BLaER1 treated with 17β-estradiol and CSF1 and Interleukin-3, amounts not matched to agents 10 nM and 100 nM (cell line): Measurements from ENCODE around the gene LDB2.

Experiments used
- H3K27ac ChIP-seq, 11 experiments: shearing (Covaris generic); formaldehyde crosslinking; 2 replicates each; pipeline ENCODE4 v1.8.1; 2022
- H3K27me3 ChIP-seq, 11 experiments: shearing (Covaris generic); formaldehyde crosslinking; 2 replicates each; pipeline ENCODE4 v1.8.1; 2022
- H3K36me3 ChIP-seq, 11 experiments: shearing (Covaris generic); formaldehyde crosslinking; 2 replicates each; pipeline ENCODE4 v1.8.1; 2022
- H3K4me1 ChIP-seq, 10 experiments: shearing (Covaris generic); formaldehyde crosslinking; 2 replicates each; pipeline ENCODE4 v1.8.1; 2022
- H3K4me2 ChIP-seq, 11 experiments: shearing (Covaris generic); formaldehyde crosslinking; 2 replicates each; pipeline ENCODE4 v1.8.1; 2022
- H3K4me3 ChIP-seq, 10 experiments: shearing (Covaris generic); formaldehyde crosslinking; 2 replicates each; pipeline ENCODE4 v1.8.1; 2022
- H3K9ac ChIP-seq, 11 experiments: shearing (Covaris generic); formaldehyde crosslinking; 2 replicates each; pipeline ENCODE4 v1.8.1; 2022
- H3K9me3 ChIP-seq, 11 experiments: shearing (Covaris generic); formaldehyde crosslinking; replicated peaks in 1 of 11; 2 replicates each; pipeline ENCODE4 v1.8.1; 2022
- H4K20me1 ChIP-seq, 11 experiments: shearing (Covaris generic); formaldehyde crosslinking; 2 replicates each; pipeline ENCODE4 v1.8.1; 2022
- Cebpa-rat ChIP-seq, 11 experiments: shearing (Covaris generic); IDR thresholded peaks; 2 replicates each; pipeline ENCODE4 v1.8.1; 2022

Gene LDB2

DNA sequence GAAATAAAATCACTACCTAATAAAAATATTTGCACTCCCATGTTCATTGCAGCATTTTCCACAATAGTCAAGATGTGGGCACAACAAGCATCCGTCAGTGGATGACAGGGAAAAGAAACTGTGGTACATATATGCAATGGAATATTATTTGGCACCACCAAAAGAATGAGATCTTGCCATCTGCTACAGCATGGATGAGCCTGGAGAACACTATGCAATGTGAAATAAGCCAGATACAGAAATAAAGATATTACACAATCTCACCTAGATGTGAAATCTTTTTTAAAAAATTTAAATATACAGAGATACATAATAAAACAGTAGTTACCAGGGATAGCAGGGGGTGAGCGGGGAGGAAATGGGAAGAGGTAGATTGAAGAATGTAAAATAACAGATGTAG is 44.8 kb downstream of the LDB2 start:
- H4K20me1 ChIP-seq = no peaks in the 10 kb centered on the region
- H3K9me3 ChIP-seq = no peaks in the 10 kb centered on the region
- no peaks in the 10 kb centered on the region for H3K36me3 ChIP-seq
- H3K4me2 ChIP-seq = no peak overlapping the region
- no peaks in the 10 kb centered on the region for H3K27me3 ChIP-seq
- no peaks in the 10 kb centered on the region for H3K4me1 ChIP-seq
- no peak overlapping the region for H3K4me3 ChIP-seq
- H3K9ac ChIP-seq = no peak overlapping the region
- no peak overlapping the region for H3K27ac ChIP-seq
- 0 out of 22 replicates have a peak, but pooled peaks of 1 of the 11 experiments have one; percentile 9 for TF ChIP-seq Cebpa-rat (IDR thresholded peaks at IDR 0.05)

DNA sequence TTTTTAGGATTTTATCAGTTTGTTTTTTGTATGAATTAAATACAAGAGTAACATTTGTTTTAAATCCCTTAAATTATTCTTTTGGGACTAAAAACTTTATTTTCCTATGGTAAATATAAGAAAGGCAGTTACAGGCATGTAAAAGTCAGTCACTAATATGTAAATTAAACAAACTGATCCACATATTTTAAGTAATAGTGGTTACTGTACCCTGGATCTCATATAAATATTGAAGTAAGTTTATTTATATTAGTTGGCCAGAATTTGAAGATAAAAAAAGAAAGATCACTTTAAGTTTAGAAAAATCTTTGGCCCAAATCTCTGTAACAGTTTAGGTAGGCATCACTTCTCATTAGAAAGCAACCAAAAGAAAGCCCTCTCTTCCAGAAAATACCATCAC is 45.8 kb downstream of the LDB2 start:
- H4K20me1 ChIP-seq = no peaks in the 10 kb centered on the region
- no peak for TF ChIP-seq Cebpa-rat (IDR thresholded peaks at IDR 0.05)
- no peaks in the 10 kb centered on the region for H3K27me3 ChIP-seq
- no peaks in the 10 kb centered on the region for H3K36me3 ChIP-seq
- no peak overlapping the region for H3K9ac ChIP-seq
- no peaks in the 10 kb centered on the region for H3K9me3 ChIP-seq
- H3K27ac ChIP-seq = no peak overlapping the region
- no peak overlapping the region for H3K4me3 ChIP-seq
- H3K4me2 ChIP-seq = no peak overlapping the region
- no peaks in the 10 kb centered on the region for H3K4me1 ChIP-seq

DNA sequence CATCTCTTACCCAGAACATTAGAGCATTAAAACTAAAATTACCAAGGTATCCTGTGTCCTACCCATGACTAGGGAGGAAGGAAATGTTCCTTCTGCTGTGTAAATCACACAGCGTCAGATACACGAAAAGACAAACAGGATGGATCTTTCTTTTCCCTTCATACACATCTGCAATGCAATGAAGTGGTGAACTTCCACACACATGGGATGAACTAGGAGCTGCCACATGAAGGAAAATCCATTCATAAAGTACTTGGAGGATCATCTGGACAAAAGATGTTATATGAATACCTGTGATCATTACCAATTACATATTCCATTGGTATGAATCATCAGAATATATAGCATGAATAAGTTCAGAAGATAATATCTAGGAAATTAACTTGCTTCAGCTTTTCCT is 46.2 kb downstream of the LDB2 start:
- H3K27me3 ChIP-seq = no peaks in the 10 kb centered on the region
- no peak overlapping the region for H3K4me2 ChIP-seq
- H3K27ac ChIP-seq = no peak overlapping the region
- H3K4me3 ChIP-seq = no peak overlapping the region
- H4K20me1 ChIP-seq = no peaks in the 10 kb centered on the region
- H3K9ac ChIP-seq = no peak overlapping the region
- no peaks in the 10 kb centered on the region for H3K36me3 ChIP-seq
- TF ChIP-seq Cebpa-rat (IDR thresholded peaks at IDR 0.05) = no peak
- no peaks in the 10 kb centered on the region for H3K9me3 ChIP-seq
- no peaks in the 10 kb centered on the region for H3K4me1 ChIP-seq

DNA sequence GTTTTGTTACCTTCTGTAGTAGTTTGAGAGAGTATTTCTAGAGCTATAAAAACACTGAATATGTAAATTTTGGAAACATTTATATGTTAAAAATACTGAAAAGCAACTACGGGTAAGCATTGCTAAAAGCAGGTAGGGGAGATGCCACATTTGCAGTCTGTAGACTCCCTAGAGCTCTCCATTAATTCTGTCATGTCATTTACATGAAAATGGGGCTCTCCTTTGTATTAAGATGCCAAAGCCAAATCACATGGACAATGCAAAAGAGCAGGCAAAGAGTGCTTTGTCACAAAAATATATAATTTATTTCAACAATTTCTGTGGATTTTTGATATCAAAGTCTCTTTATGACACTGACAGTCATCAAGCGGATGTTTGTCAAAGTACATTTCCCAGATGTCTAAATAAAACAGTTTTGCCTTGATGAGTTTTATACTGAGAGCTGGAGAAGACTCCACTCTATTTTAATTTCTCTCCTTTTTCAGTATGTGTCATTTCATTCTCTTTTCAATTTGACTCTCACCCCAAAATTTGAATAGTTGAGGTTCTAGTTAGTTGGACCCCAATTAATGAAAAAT is 51.8 kb downstream of the LDB2 start:
- Histone ChIP-seq H3K4me3 (no peak overlapping the region), H4K20me1 (no peaks in the 10 kb centered on the region), H3K4me1 (peaks cover 0 to 19% (median 0%) of the 10 kb centered on the region in 10 experiments; a peak in 6 of 20 replicates), H3K27ac (no peak overlapping the region), H3K9me3 (no peaks in the 10 kb centered on the region), H3K9ac (no peak overlapping the region), H3K4me2 (no peak overlapping the region), H3K36me3 (no peaks in the 10 kb centered on the region), H3K27me3 (no peaks in the 10 kb centered on the region)
- no peak for TF ChIP-seq Cebpa-rat (IDR thresholded peaks at IDR 0.05)

DNA sequence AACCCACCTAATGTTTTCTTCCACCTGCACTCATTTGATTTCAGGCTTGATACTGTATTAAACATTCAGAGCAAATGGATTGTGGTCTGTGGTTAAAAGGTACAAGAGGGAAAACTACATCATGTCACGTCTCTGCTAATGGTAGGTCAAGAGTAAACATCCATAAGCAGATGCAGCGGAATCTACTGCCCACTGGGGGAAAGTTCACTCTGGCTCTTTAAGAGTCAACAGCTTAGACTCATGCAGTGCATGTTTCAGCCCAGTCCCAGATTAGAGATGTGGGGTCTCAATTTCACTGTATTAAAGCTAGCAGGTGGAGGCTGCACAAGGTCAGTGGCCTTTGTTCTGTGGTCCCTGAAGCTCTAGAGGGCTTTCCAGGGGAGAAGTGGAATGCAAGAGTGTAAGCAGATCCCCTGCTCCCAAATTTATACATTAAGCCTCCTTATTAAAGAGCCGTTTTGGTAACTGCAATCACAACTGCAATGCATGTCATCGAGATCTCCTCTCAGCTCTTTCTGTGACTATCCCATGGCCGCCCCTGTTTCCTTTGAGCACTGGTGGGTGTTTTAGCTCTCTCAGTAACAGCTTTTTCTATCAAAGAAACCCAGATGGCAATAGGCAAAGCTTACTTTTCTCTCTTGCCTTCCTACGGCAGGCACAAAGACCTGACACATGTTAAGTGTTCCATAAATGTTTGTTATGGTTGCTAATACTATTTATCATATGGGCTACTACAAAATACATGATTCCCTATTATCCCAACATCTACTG is 53.4 kb downstream of the LDB2 start:
- Histone ChIP-seq H3K27ac (peak overlapping the region in 4 of 11 experiments; percentile 14 to 81 (median 45); a peak in 6 of 22 replicates), H4K20me1 (no peaks in the 10 kb centered on the region), H3K4me1 (peaks cover 0 to 19% (median 0%) of the 10 kb centered on the region in 10 experiments; a peak in 6 of 20 replicates), H3K4me2 (peak overlapping the region in 3 of 11 experiments; percentile 54 to 72 (median 56); a peak in 6 of 22 replicates), H3K4me3 (no peak overlapping the region; a peak in 1 of 20 replicates), H3K9me3 (no peaks in the 10 kb centered on the region), H3K9ac (peak overlapping the region in 2 of 11 experiments; percentile 9 to 35; a peak in 2 of 22 replicates), H3K36me3 (no peaks in the 10 kb centered on the region), H3K27me3 (no peaks in the 10 kb centered on the region)
- no peak for TF ChIP-seq Cebpa-rat (IDR thresholded peaks at IDR 0.05)

DNA sequence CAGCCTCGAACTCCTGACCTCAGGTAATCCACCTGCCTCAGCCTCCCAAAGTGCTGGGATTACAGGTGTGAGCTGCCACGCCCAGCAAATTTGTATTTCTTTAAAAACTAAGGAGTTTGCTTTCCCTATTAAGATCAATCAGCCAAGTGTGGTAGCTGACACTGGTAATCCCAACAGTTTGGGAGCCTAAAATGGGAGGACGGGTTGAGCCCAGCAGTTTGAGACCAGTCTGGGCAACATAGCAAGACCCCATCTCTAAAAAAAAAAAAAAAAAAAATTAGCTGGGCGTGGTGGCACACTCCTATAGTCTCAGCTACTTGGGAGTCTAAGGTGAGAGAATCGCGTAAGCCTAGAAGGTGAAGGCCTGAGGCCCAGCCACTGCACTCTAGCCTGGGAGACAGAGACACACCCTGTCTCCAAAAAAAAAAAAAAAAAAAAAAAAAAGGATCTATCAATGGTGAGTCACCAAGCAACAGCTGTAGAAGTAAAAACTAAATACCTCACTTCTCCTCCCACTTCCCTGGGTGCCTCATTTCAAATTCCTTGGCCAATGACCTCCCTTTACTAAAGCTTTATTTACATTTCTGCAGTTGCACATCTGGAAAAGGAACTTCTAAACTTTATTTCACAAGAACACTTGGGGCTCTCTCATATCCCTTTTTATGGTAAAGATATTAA is 54.5 kb downstream of the LDB2 start:
- TF ChIP-seq Cebpa-rat (IDR thresholded peaks at IDR 0.05) = no peak
- no peaks in the 10 kb centered on the region for H4K20me1 ChIP-seq
- no peaks in the 10 kb centered on the region for H3K36me3 ChIP-seq
- no peaks in the 10 kb centered on the region for H3K27me3 ChIP-seq
- H3K4me2 ChIP-seq = peak overlapping the region in 3 of 11 experiments; percentile 54 to 72 (median 56); a peak in 5 of 22 replicates
- H3K9me3 ChIP-seq = no peaks in the 10 kb centered on the region
- no peak overlapping the region; a peak in 1 of 20 replicates for H3K4me3 ChIP-seq
- peak overlapping the region in 2 of 11 experiments; percentile 35 to 45; a peak in 2 of 22 replicates for H3K9ac ChIP-seq
- H3K27ac ChIP-seq = peak overlapping the region in 4 of 11 experiments; percentile 14 to 81 (median 45); a peak in 7 of 22 replicates
- peaks cover 0 to 19% (median 0%) of the 10 kb centered on the region in 10 experiments; a peak in 6 of 20 replicates for H3K4me1 ChIP-seq

- Histone ChIP-seq H3K4me1 (no peaks in the 10 kb centered on the region; a peak in 1 of 20 replicates), H3K4me2 (no peak overlapping the region), H3K4me3 (no peak overlapping the region), H3K36me3 (no peaks in the 10 kb centered on the region), H3K27ac (no peak overlapping the region), H3K9ac (no peak overlapping the region), H3K9me3 (no peaks in the 10 kb centered on the region), H3K27me3 (no peaks in the 10 kb centered on the region), H4K20me1 (no peaks in the 10 kb centered on the region)
- TF ChIP-seq Cebpa-rat (IDR thresholded peaks at IDR 0.05) = no peak
These were observed 60.1 kb downstream of the LDB2 start for GRCh38 chr4:16838226-16838875.

- no peak for TF ChIP-seq Cebpa-rat (IDR thresholded peaks at IDR 0.05)
These were observed 61.0 kb downstream of the LDB2 start for GRCh38 chr4:16837475-16837874.

DNA sequence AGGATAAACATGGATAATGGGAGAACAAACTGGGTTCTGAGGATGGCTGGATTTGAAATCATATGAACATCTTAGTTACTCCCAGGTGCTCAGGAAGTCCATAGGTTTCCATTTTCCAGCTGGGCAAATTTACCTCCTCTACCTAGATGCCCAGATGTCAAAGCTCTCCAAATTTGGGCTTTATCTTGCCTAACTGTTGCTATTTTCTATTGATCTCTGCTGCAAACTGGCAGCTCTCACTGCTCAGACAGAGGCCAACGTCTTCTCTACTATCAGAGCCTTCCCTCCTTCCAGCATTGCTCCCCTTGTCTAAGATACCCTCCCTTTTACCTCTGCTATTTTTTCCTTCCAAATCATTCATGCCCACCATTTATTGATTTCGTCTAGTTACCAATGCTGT is 62.1 kb downstream of the LDB2 start:
- no peaks in the 10 kb centered on the region for H4K20me1 ChIP-seq
- H3K4me2 ChIP-seq = no peak overlapping the region
- H3K4me1 ChIP-seq = no peaks in the 10 kb centered on the region
- no peaks in the 10 kb centered on the region for H3K9me3 ChIP-seq
- H3K9ac ChIP-seq = no peak overlapping the region
- H3K27ac ChIP-seq = no peak overlapping the region
- no peaks in the 10 kb centered on the region for H3K36me3 ChIP-seq
- no peaks in the 10 kb centered on the region for H3K27me3 ChIP-seq
- H3K4me3 ChIP-seq = no peak overlapping the region
- TF ChIP-seq Cebpa-rat (IDR thresholded peaks at IDR 0.05) = no peak

More at GRCh38 chr4:16837475-16837874, 61.0 kb downstream of the LDB2 start:
- no peaks in the 10 kb centered on the region for H3K27me3 ChIP-seq
- H3K4me1 ChIP-seq = no peaks in the 10 kb centered on the region
- no peak overlapping the region for H3K27ac ChIP-seq
- H3K4me3 ChIP-seq = no peak overlapping the region
- H3K9me3 ChIP-seq = no peaks in the 10 kb centered on the region
- H3K4me2 ChIP-seq = no peak overlapping the region
- no peaks in the 10 kb centered on the region for H4K20me1 ChIP-seq
- no peak overlapping the region for H3K9ac ChIP-seq
- no peaks in the 10 kb centered on the region for H3K36me3 ChIP-seq
